Keratinocyte (primary cell): ENCODE results near the gene GPR158.

Experiments used
- EZH2 ChIP-seq: IDR thresholded peaks from one replicate; pipeline ENCODE4 v1.6.1; 2012; ENCODE audit warnings: inconsistent platforms, mild to moderate bottlenecking, low read length, moderate library complexity
- TF ChIP-seq, protein P1 (sequence below), 3 experiments: IDR thresholded peaks in 1 of 3; conservative IDR thresholded peaks in 1 of 3; optimal IDR thresholded peaks in 1 of 3; 2 replicates in 2 of 3; 3 replicates in 1 of 3; pipeline versions ENCODE3 to v1.5.1; 2011; ENCODE audit warnings: low read length in 3 of 3, mild to moderate bottlenecking in 3 of 3, moderate library complexity in 2 of 3, control low read depth in 1 of 3, inconsistent platforms in 1 of 3; ENCODE audit not compliant: insufficient read depth in 2 of 3; ENCODE audit errors: extremely low read depth in 1 of 3

- TF ChIP-seq, protein P1, sequence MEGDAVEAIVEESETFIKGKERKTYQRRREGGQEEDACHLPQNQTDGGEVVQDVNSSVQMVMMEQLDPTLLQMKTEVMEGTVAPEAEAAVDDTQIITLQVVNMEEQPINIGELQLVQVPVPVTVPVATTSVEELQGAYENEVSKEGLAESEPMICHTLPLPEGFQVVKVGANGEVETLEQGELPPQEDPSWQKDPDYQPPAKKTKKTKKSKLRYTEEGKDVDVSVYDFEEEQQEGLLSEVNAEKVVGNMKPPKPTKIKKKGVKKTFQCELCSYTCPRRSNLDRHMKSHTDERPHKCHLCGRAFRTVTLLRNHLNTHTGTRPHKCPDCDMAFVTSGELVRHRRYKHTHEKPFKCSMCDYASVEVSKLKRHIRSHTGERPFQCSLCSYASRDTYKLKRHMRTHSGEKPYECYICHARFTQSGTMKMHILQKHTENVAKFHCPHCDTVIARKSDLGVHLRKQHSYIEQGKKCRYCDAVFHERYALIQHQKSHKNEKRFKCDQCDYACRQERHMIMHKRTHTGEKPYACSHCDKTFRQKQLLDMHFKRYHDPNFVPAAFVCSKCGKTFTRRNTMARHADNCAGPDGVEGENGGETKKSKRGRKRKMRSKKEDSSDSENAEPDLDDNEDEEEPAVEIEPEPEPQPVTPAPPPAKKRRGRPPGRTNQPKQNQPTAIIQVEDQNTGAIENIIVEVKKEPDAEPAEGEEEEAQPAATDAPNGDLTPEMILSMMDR (optimal IDR thresholded peaks at IDR 0.05 in 1 of 3, IDR thresholded peaks at IDR 0.05 in 1 of 3, conservative IDR thresholded peaks at IDR 0.05 in 1 of 3; ENCODE audit: extremely low read depth in 1 of 3, insufficient read depth in 2 of 3, low read length in 3 of 3): no peak
- no peak for TF ChIP-seq EZH2
Measured at GRCh38 chr10:25614652-25615051, 439.9 kb downstream of the GPR158 start.
